HEK293 (cell line): ENCODE data around the gene WDR86.

Experiments used
- CTCF ChIA-PET: fragments of 350-600 bp; formaldehyde crosslinking; extraction: SDS; loops from one replicate; lab custom pipeline; 2021; ENCODE audit warnings: antibody characterized with exemption; lab: Yijun Ruan, JAX
- POLR2A ChIA-PET: fragments of 300-600 bp; formaldehyde crosslinking; extraction: SDS; loops from one replicate; lab custom pipeline; 2020; ENCODE audit warnings: antibody characterized with exemption, inconsistent platforms; lab: Yijun Ruan, JAX
- H3K27ac ChIP-seq: fragments of 200-500 bp; sonication (Bioruptor generic); 2 replicates; pipeline ENCODE4 v1.5.1; 2014; ENCODE audit warnings: low read depth, low read length, control low read depth, inconsistent platforms; ENCODE audit errors: extremely low read depth
- H3K36me3 ChIP-seq, 2 experiments: fragments of 200-500 bp in 1 of 2; sonication (Bioruptor generic) in 1 of 2; 1 replicate in 1 of 2; 2 replicates in 1 of 2; pipeline ENCODE4 v1.5.1; 2014 to 2017; ENCODE audit warnings: inconsistent platforms in 2 of 2, low read length in 2 of 2; ENCODE audit not compliant: control insufficient read depth in 2 of 2, insufficient read depth in 1 of 2
- H3K4me1 ChIP-seq: fragments of 200-500 bp; sonication (Bioruptor generic); 2 replicates; pipeline ENCODE4 v1.5.1; 2014; ENCODE audit warnings: mild to moderate bottlenecking, low read length, inconsistent platforms; ENCODE audit not compliant: control insufficient read depth, insufficient read depth
- H3K4me3 ChIP-seq: 2 replicates; pipeline ENCODE4 v1.5.1; 2011; ENCODE audit warnings: low read depth, mild to moderate bottlenecking, control low read depth, low read length, moderate library complexity
- H3K9me3 ChIP-seq: fragments of 200-500 bp; sonication (Bioruptor generic); 2 replicates; pipeline ENCODE4 v1.5.1; 2014; ENCODE audit warnings: low read depth, low read length, inconsistent platforms; ENCODE audit not compliant: control insufficient read depth, insufficient read depth
- ATF2 ChIP-seq: fragments of 450-650 bp; formaldehyde crosslinking; IDR thresholded peaks from 2 replicates; pipeline ENCODE4 v1.5.1; 2016; ENCODE audit warnings: missing biosample characterization, missing genetic modification characterization, low read depth
- INSM2 ChIP-seq: fragments of 450-650 bp; formaldehyde crosslinking; IDR thresholded peaks from 2 replicates; pipeline ENCODE4 v1.5.1; 2016; ENCODE audit warnings: missing biosample characterization, missing genetic modification characterization
- PRDM10 ChIP-seq: fragments of 450-650 bp; formaldehyde crosslinking; IDR thresholded peaks from 2 replicates; pipeline ENCODE4 v1.5.1; 2016; ENCODE audit warnings: missing biosample characterization, missing genetic modification characterization
- ZBTB21 ChIP-seq: fragments of 450-650 bp; formaldehyde crosslinking; IDR thresholded peaks from 2 replicates; pipeline ENCODE4 v1.5.1; 2017; ENCODE audit warnings: missing biosample characterization, missing genetic modification characterization
- ZNF146 ChIP-seq: fragments of 450-650 bp; formaldehyde crosslinking; IDR thresholded peaks from 2 replicates; pipeline ENCODE4 v1.5.1; 2016; ENCODE audit warnings: missing biosample characterization, missing genetic modification characterization
- ZNF175 ChIP-seq: fragments of 450-650 bp; formaldehyde crosslinking; IDR thresholded peaks from 2 replicates; pipeline ENCODE4 v1.5.1; 2016; ENCODE audit warnings: missing biosample characterization, missing genetic modification characterization
- ZNF311 ChIP-seq: fragments of 450-650 bp; formaldehyde crosslinking; IDR thresholded peaks from 2 replicates; pipeline ENCODE4 v1.5.1; 2017; ENCODE audit warnings: missing biosample characterization, missing genetic modification characterization, borderline replicate concordance
- ZNF366 ChIP-seq: fragments of 450-650 bp; formaldehyde crosslinking; conservative IDR thresholded peaks from 2 replicates; pipeline ENCODE4 v1.5.1; 2016; ENCODE audit warnings: missing biosample characterization, missing genetic modification characterization
- ZNF394 ChIP-seq: fragments of 450-650 bp; formaldehyde crosslinking; IDR thresholded peaks from 2 replicates; pipeline ENCODE4 v1.5.1; 2016; ENCODE audit warnings: missing biosample characterization, missing genetic modification characterization, mild to moderate bottlenecking, moderate library complexity, borderline replicate concordance
- ZNF510 ChIP-seq: fragments of 450-650 bp; formaldehyde crosslinking; IDR thresholded peaks from 2 replicates; pipeline ENCODE4 v1.5.1; 2018; ENCODE audit warnings: mild to moderate bottlenecking, missing genetic modification characterization, missing biosample characterization; ENCODE audit not compliant: insufficient replicate concordance
- ZNF521 ChIP-seq: fragments of 450-650 bp; formaldehyde crosslinking; IDR thresholded peaks from 2 replicates; pipeline ENCODE4 v1.5.1; 2017; ENCODE audit warnings: missing biosample characterization, mild to moderate bottlenecking, missing genetic modification characterization
- ZNF664 ChIP-seq: fragments of 450-650 bp; formaldehyde crosslinking; IDR thresholded peaks from 2 replicates; pipeline ENCODE4 v1.5.1; 2016; ENCODE audit warnings: missing biosample characterization, missing genetic modification characterization
- ZSCAN16 ChIP-seq: fragments of 450-650 bp; formaldehyde crosslinking; IDR thresholded peaks from 2 replicates; pipeline ENCODE4 v1.5.1; 2016; ENCODE audit warnings: missing biosample characterization, missing genetic modification characterization
- ZSCAN5A ChIP-seq: fragments of 450-650 bp; formaldehyde crosslinking; IDR thresholded peaks from 2 replicates; pipeline ENCODE4 v1.5.1; 2016; ENCODE audit warnings: missing biosample characterization, missing genetic modification characterization
- ZXDB ChIP-seq: fragments of 450-650 bp; formaldehyde crosslinking; IDR thresholded peaks from 2 replicates; pipeline ENCODE4 v1.5.1; 2016; ENCODE audit warnings: missing biosample characterization, missing genetic modification characterization

The WDR86 gene

GRCh38 chr7:151383638-151384351 is 26.0 kb downstream of the WDR86 start:
- H3K4me3 ChIP-seq, result no peak overlapping the region
- ChIA-PET POLR2A (no interaction called here), CTCF (interaction anchor here (0.6 to 1.0 kb wide), 5 partner anchors 12 to 187 kb away, joined by 3 to 5 read pairs (median 3); no protein-coding TSS in a partner anchor)
- no peaks in the 10 kb centered on the region for H3K4me1 ChIP-seq
- TF ChIP-seq ZSCAN5A (tag by site-specific recombination) (no peak), PRDM10 (tag by site-specific recombination) (peak; percentile 67), ZSCAN16 (tag by site-specific recombination) (no peak), INSM2 (no peak)
- no peak overlapping the region for H3K27ac ChIP-seq
- no peaks in the 10 kb centered on the region for H3K9me3 ChIP-seq
- peaks cover 0 to 11% of the 10 kb centered on the region in 2 experiments; a peak in 1 of 3 replicates for H3K36me3 ChIP-seq

- H3K4me3 ChIP-seq, result no peak overlapping the region
- CTCF ChIA-PET, result no interaction called here
- no peak for TF ChIP-seq ZNF510
- no peak for TF ChIP-seq ATF2
- no peak for TF ChIP-seq ZNF175 (tag by site-specific recombination)
- no peak for TF ChIP-seq INSM2
- no peak for TF ChIP-seq ZNF521 (tag by site-specific recombination)
- no peak for TF ChIP-seq ZNF366 (tag by site-specific recombination)
- no peak for TF ChIP-seq ZNF394
- no peak for TF ChIP-seq ZBTB21
- TF ChIP-seq ZNF146 (tag by site-specific recombination), result no peak
- no peak for TF ChIP-seq ZNF664
- TF ChIP-seq ZXDB (tag by site-specific recombination), result no peak
- no peak for TF ChIP-seq ZNF311 (tag by site-specific recombination)
- POLR2A ChIA-PET, result no interaction called here
- no peak overlapping the region for H3K27ac ChIP-seq
- H3K36me3 ChIP-seq, result peaks cover 0 to 25% of the 10 kb centered on the region in 2 experiments; a peak in 1 of 3 replicates
- no peaks in the 10 kb centered on the region for H3K4me1 ChIP-seq
- no peaks in the 10 kb centered on the region for H3K9me3 ChIP-seq
Observed at GRCh38 chr7:151382079-151382885, 27.6 kb downstream of the WDR86 start.
